GM19023 (cell line): Measurements from ENCODE around the gene RETN.

Experiments used
- ATAC-seq: cut with Tn5 transposase; IDR thresholded peaks from one replicate; pipeline ENCODE4 v1.9.1; 2021; ENCODE audit warnings: mild to moderate bottlenecking, moderate library complexity; ENCODE audit not compliant: unreplicated experiment

Gene RETN

GRCh38 chr19:7705387-7706187, 36.7 kb downstream of the RETN start:
- ATAC-seq = no peak

DNA sequence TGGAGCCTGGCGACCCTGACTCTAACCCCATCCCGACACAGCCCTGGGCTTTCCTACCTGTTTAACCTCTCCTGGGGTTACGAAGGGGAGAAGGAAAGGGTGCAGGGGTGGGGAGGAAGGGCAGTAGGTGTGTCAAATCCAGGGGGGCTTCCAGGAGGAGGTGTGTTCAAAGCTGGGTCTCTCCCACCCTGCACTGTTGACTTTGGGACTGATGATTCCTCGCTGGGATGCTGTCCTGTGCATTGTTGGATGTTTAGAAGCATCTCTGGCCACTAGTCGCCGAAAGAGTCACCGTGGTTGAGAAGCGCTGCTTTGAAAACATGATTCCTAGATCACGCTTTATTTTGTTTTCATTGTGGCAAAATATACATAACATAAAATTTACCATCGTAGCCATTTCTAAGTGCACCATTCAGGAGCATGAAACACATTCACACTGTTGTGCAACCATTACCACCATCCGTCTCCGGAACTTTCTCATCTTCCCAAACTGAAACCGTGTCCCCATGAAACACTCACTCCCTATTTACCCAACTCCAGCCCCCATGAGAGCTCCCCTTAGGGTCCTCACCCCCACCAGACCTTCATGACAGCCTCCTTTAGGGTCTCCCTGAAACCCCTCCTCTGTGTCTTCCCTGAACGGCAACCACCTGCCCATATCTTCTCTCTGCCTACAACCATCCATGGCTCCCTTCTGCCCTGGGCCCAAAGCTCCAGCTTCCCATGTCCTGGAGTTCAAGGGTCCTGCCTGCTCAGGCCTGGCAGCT, 37.5 kb downstream of the RETN start:
- ATAC-seq = no peak

DNA sequence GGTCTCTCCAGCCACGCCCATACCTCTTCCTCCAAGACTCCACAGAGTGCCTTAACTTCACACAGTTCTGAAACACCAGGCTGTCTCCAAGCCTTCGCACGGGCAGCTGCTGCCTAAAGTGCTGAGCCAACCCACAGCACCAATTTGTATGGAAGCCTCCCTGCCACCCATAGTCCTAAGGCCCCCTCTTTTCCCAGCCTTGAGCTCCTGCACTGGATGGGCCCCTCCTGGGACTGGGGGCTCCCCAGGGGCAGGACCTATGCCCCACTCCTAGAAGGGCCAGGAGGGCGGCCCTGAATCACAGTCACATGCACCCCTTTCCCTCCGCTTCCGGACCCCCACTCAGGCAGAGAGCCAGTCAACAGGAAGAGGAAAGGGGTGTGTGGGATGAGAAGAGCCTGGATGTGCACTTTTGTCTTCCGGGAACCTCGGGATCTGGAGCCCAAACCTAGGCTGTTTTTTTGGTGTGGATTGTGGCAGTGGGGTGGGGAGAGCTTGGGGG, 38.2 kb downstream of the RETN start:
- no peak for ATAC-seq

GRCh38 chr19:7709932-7710460, 41.1 kb downstream of the RETN start:
- no peak for ATAC-seq

GRCh38 chr19:7710616-7711015, 41.8 kb downstream of the RETN start:
- ATAC-seq = no peak

DNA sequence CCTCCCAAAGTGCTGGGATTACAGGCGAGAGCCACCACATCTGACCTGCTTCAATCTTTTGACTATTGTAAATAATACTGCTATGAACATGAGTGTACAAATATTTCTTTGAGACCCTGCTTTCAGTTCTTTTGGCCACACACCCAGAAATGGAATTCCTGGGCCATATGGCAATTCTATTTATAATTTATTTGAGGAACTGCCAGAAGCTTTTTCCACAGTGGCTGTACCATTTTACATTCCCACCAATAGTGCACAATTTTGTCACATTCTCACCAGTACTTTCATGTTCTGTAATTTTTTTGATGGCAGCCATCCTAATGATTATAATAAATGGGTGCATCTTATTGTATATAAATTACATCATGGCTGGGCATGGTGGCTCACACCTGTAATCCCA, 46.8 kb downstream of the RETN start:
- no peak for ATAC-seq

DNA sequence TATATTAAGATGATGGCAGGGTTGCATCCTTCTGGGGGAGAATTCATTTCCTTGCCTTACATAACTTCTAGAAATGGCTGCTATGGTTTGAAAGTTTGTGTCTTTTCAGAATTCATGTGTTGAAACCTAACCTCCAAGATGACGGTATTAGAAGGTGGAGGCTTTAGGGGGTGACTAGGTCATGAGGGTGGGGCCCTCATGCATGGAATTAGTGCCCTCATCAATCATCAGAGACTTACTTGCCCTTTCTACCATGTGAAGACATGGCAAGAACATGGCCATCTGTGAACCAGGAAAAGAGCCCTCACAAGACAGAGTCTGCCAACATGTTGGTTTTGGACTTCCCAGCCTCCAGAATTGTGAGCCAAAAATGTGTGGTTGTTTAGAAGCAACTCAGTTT, 47.9 kb downstream of the RETN start:
- ATAC-seq = no peak

- no peak for ATAC-seq
Observed at GRCh38 chr19:7718668-7719067, 49.8 kb downstream of the RETN start.
